Spinal cord (tissue), 10 donors: Measurements from ENCODE around the gene DGUOK. TPM values are rescaled to one million over a fixed set of nuclear protein-coding genes. Genes with fewer than 3 reads are reported as not detected.

ENCODE experiments used
- DNase-seq, 6 donors: peaks; one replicate each; pipeline versions ENCODE4 v3.0.0 to v3.0.0-alpha.2; 2013 to 2015; ENCODE audit warnings: low spot score in 6 of 6, low read depth in 4 of 6
- H3K27ac ChIP-seq: one replicate; pipeline ENCODE4 v1.5.1; 2013; ENCODE audit warnings: low read depth, low read length, control low read depth
- H3K27me3 ChIP-seq: one replicate; pipeline ENCODE4 v1.6.1; 2013; ENCODE audit warnings: low read length; ENCODE audit not compliant: control insufficient read depth, insufficient read depth
- H3K36me3 ChIP-seq: one replicate; pipeline ENCODE4 v1.6.1; 2013; ENCODE audit warnings: low read length; ENCODE audit not compliant: control insufficient read depth, insufficient read depth
- H3K4me1 ChIP-seq: one replicate; pipeline ENCODE4 v1.6.1; 2013; ENCODE audit warnings: low read length; ENCODE audit not compliant: control insufficient read depth, insufficient read depth
- H3K4me3 ChIP-seq: one replicate; pipeline ENCODE4 v1.5.1; 2013; ENCODE audit warnings: low read depth, low read length, control low read depth
- H3K9me3 ChIP-seq: one replicate; pipeline ENCODE4 v1.6.1; 2013; ENCODE audit warnings: low read length; ENCODE audit not compliant: control insufficient read depth, insufficient read depth
- WGBS: methylation state at CpG from one replicate; pipeline ENCODE4 v1.1.5; 2013; ENCODE audit warnings: missing lambda C conversion rate; ENCODE audit not compliant: insufficient coverage; 5-methylcytosine and 5-hydroxymethylcytosine counted together
- polyA plus RNA-seq, 2 donors: library from polyadenylated mRNA; unstranded; fragments of 120-200 nt; gene quantifications; one replicate each; pipeline ENCODE4 v1.2.1, GENCODE V29; 2013; ENCODE audit not compliant: insufficient read length in 2 of 2
- total RNA-seq, 2 donors: library from RNA; depleted of rRNA in 1 of 2; stranded (reverse); fragments of 120-200 nt in 1 of 2; fragments of >200 nt in 1 of 2; gene quantifications; one replicate each; pipeline versions ENCODE4 v1.2.3 to v1.2.4, GENCODE V29; 2013 to 2014
- donor health status: healthy.

Gene DGUOK
- total and polyA plus RNA-seq, 4 donors = 30.5 to 89.0 (median 75.2) TPM

DNA sequence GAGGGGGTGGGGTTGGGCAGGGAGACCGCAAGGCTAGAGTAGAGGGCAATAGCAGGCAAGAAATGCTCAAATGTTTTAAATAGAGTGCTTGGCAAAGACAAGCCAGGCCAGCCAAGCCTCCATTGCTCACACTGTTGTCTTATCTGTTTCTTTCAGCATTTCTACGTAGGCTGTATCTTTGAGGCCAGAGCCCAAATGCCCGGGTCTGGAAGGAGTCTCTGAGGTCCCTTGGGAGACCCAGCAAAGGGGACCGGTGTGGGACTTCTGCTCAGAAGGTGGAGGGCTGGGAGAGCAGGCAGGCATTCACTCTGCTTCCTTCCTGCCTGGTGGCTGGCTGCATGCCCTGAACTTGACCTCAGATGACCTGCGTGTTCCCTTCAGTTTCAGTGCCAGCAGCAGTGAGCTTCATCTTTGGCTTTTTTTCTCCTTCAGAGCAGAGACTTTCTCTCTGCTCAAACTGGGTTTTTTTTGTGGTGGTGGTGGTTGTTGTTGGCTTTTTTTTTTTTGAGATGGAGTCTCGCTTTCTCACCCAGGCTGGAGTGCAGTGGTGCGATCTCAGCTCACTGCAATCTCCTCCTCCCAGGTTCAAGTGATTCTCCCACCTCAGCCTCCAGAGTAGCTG, 44.3 kb downstream of the DGUOK start:
- H3K27me3 ChIP-seq = no peaks in the 10 kb centered on the region
- DNase-seq = peak in 1 of 6 donors; percentile 40
- H3K4me3 ChIP-seq = no peak overlapping the region
- H3K36me3 ChIP-seq = no peaks in the 10 kb centered on the region
- H3K4me1 ChIP-seq = peaks cover 5% of the 10 kb centered on the region
- 48% methylated on average over 5 of the region's 7 CpGs for WGBS
- no peak overlapping the region for H3K27ac ChIP-seq
- no peaks in the 10 kb centered on the region for H3K9me3 ChIP-seq

DNA sequence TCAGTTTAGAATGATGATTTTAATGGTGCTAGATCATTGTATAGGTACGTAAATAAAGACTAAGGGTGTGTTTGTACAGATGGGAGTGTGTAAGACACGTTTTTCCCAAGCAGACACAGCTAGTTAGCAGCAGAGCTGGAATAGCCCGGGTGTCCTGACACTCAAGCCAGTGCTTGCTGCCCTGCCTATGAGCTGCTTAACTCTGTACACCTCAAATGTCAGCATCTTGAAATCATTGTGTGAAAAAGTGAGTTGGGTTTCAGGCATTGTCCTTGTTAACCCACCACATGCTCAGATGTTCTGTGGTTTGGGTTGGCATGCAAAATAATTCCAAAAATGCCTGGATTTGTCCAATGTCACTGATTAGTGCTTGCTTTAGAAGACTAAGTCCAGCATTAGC, 45.0 kb downstream of the DGUOK start:
- no peak overlapping the region for H3K27ac ChIP-seq
- DNase-seq = no peak
- H3K4me1 ChIP-seq = peaks cover 5% of the 10 kb centered on the region
- H3K9me3 ChIP-seq = no peaks in the 10 kb centered on the region
- H3K4me3 ChIP-seq = no peak overlapping the region
- WGBS = 72% methylated on average over 3 of the region's 3 CpGs
- no peaks in the 10 kb centered on the region for H3K27me3 ChIP-seq
- H3K36me3 ChIP-seq = no peaks in the 10 kb centered on the region

DNA sequence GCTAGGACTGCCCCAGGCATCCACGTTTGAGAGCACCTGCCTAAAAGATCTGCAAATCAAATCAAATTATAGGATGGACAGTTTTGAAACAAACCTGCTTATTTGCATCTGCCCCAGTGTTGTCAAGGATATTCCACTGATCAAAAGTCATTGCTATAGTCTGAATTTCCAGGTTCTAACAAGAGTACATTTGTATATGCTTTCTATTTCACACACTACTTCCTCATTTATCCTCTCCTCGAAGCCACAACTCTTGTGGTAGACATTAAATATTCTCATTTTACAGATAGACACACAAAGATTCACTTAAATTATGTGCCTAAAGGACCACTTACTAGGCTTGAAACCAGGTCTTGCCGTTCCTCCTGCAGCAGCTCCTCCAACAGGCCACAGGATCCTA, 46.2 kb downstream of the DGUOK start:
- 53% methylated on average over 2 of the region's 3 CpGs for WGBS
- Histone ChIP-seq H3K4me1 (peaks cover 5% of the 10 kb centered on the region), H3K27ac (no peak overlapping the region), H3K27me3 (peaks cover under 1% of the 10 kb centered on the region), H3K4me3 (no peak overlapping the region), H3K36me3 (no peaks in the 10 kb centered on the region), H3K9me3 (no peaks in the 10 kb centered on the region)
- DNase-seq = no peak

DNA sequence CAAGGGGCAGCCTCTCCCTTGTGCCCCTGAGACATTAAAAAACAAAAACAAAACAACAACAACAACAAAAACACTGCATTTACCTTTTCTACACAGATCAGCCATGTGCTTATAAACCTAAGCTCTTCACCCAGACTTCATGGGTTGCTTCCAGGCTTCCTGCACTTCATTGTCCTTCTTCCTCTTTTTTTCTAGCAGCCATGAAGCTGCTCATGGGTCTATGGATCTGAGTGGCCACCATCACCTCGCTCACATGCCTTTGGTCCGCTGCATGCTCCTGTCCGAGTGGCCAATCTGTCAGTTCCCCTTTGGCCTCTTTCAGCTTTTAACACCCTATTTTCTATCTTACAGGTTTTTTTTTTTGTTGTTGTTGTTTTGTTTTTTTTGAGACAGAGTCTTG, 49.1 kb downstream of the DGUOK start:
- Histone ChIP-seq H3K27me3 (peaks cover 23% of the 10 kb centered on the region), H3K36me3 (no peaks in the 10 kb centered on the region), H3K9me3 (no peaks in the 10 kb centered on the region), H3K4me3 (no peak overlapping the region), H3K27ac (no peak overlapping the region), H3K4me1 (peaks cover 4% of the 10 kb centered on the region)
- DNase-seq = no peak
- WGBS = 86% methylated on average over 1 of the region's 3 CpGs

DNA sequence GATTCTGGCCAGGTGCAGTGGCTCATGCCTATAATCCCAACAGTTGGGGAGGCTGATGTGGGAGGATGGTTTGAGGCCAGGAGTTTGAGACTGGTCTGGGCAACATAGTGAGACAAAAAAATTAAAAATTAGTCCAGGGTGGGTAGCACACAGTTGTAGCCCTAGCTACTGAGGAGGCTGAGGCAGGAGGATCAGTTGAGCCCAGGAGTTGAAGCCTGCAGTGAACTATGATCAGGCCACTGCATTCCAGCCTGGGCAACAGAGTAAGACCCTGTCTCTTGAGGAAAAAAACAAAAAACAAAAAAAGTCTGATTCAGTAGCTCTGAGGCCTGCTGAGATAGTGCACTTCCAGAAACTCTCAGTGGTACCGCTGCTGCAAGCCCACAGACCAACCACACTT, 50.1 kb downstream of the DGUOK start:
- no peaks in the 10 kb centered on the region for H3K36me3 ChIP-seq
- 100% methylated on average over 1 of the region's 1 CpG for WGBS
- no peak for DNase-seq

DNA sequence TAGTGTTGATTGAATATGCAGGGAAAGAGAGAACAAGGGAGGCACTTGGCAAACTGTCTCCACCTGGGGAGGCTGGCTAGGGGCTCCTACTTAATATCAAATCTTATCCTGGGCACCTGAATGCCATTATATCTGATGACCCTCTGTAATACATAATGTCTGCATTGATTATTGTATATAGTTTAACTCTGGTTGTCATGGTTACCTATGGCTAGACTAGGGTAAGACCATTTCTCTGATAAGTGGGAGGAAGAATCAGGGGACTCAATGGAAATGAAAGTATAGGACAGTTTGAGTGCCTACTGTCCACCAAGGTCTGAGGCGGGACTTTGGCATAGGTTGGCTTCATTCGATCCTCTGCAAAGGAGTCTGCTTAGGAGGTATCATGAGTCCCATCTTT, 50.8 kb downstream of the DGUOK start:
- 100% methylated on average over 2 of the region's 2 CpGs for WGBS
- peaks cover 35% of the 10 kb centered on the region for H3K27me3 ChIP-seq
- no peak overlapping the region for H3K27ac ChIP-seq
- no peak for DNase-seq
- no peaks in the 10 kb centered on the region for H3K36me3 ChIP-seq
- H3K4me3 ChIP-seq = no peak overlapping the region
- H3K9me3 ChIP-seq = no peaks in the 10 kb centered on the region
- peaks cover 9% of the 10 kb centered on the region for H3K4me1 ChIP-seq

More for the DNA sequence above, 50.1 kb downstream of the DGUOK start:
- H3K4me1 ChIP-seq = peaks cover 8% of the 10 kb centered on the region
- H3K27ac ChIP-seq = no peak overlapping the region
- H3K4me3 ChIP-seq = no peak overlapping the region
- H3K27me3 ChIP-seq = peaks cover 33% of the 10 kb centered on the region
- H3K9me3 ChIP-seq = no peaks in the 10 kb centered on the region

DNA sequence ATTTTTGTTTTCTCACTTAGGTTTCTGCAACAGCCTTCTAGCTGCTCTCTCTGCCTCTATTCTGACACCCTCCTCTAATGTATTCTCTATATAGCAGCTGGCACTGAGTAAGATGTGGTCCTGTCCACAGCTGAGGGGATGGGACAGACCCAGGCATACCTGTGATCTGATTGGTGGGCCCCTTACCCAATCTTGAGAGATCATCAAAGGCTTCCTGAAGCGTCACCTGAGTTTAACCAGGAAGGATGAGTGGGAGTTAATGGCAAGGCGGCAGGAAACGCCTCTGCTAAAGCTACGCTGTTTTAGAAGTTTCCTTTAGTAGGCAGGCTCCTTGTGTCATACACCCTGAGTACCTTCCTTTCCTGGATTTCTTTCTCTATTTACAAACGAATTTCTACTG, 52.3 kb downstream of the DGUOK start:
- Histone ChIP-seq H3K4me1 (peaks cover 17% of the 10 kb centered on the region), H3K27ac (no peak overlapping the region), H3K4me3 (no peak overlapping the region), H3K36me3 (no peaks in the 10 kb centered on the region), H3K27me3 (peaks cover 35% of the 10 kb centered on the region), H3K9me3 (no peaks in the 10 kb centered on the region)
- WGBS = 62% methylated on average over 5 of the region's 5 CpGs
- DNase-seq = no peak

DNA sequence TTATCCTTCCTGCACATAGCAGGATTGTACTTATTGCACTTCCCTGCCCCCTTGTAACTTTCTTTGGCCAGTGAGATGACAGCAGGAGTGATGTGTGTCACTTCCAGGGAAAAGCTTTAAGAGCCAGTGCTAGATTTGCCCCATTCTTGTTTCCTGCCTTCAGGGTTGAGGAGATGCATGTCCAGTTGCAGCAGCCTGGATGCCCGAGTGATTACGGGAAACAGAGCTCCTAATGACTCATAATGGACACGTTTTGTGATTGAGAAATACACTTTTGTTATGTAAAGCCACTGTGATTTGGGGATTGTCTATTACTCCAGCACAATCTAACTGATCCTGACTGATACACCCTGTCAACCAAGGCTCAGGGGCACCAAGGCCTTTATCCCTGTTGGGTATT, 53.0 kb downstream of the DGUOK start:
- Histone ChIP-seq H3K27me3 (peaks cover 35% of the 10 kb centered on the region), H3K4me3 (no peak overlapping the region), H3K27ac (no peak overlapping the region), H3K9me3 (no peaks in the 10 kb centered on the region), H3K4me1 (peaks cover 20% of the 10 kb centered on the region), H3K36me3 (no peaks in the 10 kb centered on the region)
- DNase-seq = no peak
- WGBS = no CpG with 5 or more reads among the region's 3 CpGs

DNA sequence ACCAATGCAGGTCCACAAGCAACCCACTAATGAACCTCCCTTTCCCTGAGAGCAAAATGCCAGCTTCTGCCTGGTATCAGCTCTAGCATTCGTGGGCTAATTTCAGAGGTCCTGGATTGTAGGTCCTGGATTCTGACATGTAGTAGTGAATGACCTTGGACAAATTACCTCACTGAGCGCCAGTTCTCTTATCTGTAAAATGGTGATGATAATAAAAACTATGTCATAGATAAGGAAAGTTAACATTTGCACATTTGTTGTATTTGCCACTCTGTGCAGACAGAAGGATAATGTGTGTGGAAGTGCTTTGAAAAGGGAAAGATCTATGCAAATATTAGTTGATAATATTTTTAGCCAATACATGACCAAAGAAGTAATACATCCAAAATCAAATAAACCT, 53.9 kb downstream of the DGUOK start:
- H3K4me1 ChIP-seq = peaks cover 22% of the 10 kb centered on the region
- WGBS = no CpG with 5 or more reads among the region's 2 CpGs
- H3K27ac ChIP-seq = no peak overlapping the region
- no peaks in the 10 kb centered on the region for H3K9me3 ChIP-seq
- no peak overlapping the region for H3K4me3 ChIP-seq
- DNase-seq = no peak
- H3K27me3 ChIP-seq = peaks cover 35% of the 10 kb centered on the region
- no peaks in the 10 kb centered on the region for H3K36me3 ChIP-seq

DNA sequence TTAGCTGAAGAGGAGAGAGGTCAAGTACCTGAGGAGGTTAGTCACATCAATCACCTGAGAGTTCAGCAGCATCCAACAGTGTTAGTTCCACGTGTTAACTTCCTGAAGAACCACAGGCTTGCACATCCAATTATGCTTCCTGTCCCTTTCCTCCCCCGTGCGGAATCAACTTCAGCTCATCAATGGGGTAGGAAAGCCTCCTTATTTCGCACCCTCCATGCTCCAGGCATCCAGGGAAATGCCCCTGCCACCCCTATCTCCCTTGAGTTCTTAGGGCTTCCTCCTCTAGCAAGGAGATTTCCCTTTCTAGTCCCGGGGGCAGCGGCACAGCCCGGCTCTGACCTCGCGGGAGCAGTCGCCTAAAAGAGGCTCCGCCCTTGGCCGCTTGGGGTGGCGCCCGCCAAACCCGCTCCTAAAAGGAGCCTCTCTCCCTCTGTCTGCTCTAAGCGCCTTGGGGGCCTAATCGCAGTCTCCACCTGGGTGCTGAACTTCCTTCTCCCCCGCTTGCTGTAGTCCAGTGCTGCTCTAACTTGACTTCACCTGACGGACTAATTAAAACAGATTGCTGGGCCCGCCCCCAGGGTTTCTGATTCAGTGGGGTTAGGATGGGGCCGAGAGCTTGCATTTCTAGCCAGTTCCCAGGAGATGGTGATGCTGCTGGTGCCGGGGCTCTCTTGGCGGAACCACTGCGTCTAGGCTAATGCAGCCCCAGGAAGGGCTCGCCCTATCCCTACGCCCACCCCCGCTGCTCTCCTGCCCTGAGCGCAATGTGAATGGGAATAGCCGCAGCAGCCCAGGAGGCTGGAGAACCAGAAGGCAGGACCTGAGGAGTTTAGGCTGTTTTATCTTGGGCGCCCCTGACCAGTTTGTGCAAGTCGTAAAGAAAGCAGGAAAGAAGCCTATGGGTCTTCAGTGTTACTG, 54.7 kb downstream of the DGUOK start:
- Histone ChIP-seq H3K9me3 (no peaks in the 10 kb centered on the region), H3K4me3 (peak overlapping the region; percentile 27), H3K4me1 (peaks cover 30% of the 10 kb centered on the region), H3K27ac (no peak overlapping the region), H3K36me3 (peaks cover 3% of the 10 kb centered on the region), H3K27me3 (peaks cover 35% of the 10 kb centered on the region)
- no peak for DNase-seq
- WGBS = 5% methylated on average over 27 of the region's 31 CpGs
